Measurements from ENCODE around the gene RPS6KL1.

RPS6KL1 gene

GRCh38 chr14:74921053-74921620, 1.9 kb downstream of the RPS6KL1 start:
- Histone ChIP-seq H3K36me3 (ENCODE audit: insufficient read depth, low read length) (peaks cover 8% of the 10 kb centered on the region), H3K4me1 (ENCODE audit: insufficient read depth, low read length) (no peaks in the 10 kb centered on the region), H3K4me3 (ENCODE audit: low read length) (no peak overlapping the region), H2AFZ (ENCODE audit: low read depth, low read length) (no peak overlapping the region), H3K9me3 (ENCODE audit: low read length) (no peaks in the 10 kb centered on the region), H3K27me3 (ENCODE audit: insufficient read depth, low read length) (no peaks in the 10 kb centered on the region)

GRCh38 chr14:74920281-74920680, 2.8 kb downstream of the RPS6KL1 start:
- peaks cover 8% of the 10 kb centered on the region for H3K36me3 ChIP-seq (ENCODE audit: insufficient read depth, low read length)
- no peaks in the 10 kb centered on the region for H3K9me3 ChIP-seq (ENCODE audit: low read length)
- no peak overlapping the region for H2AFZ ChIP-seq (ENCODE audit: low read depth, low read length)
- H3K4me1 ChIP-seq (ENCODE audit: insufficient read depth, low read length) = no peaks in the 10 kb centered on the region
- no peaks in the 10 kb centered on the region for H3K27me3 ChIP-seq (ENCODE audit: insufficient read depth, low read length)
- no peak overlapping the region for H3K4me3 ChIP-seq (ENCODE audit: low read length)

- H3K27me3 ChIP-seq (ENCODE audit: insufficient read depth, low read length) = no peaks in the 10 kb centered on the region
- no peak overlapping the region for H2AFZ ChIP-seq (ENCODE audit: low read depth, low read length)
- H3K9me3 ChIP-seq (ENCODE audit: low read length) = no peaks in the 10 kb centered on the region
- peaks cover 8% of the 10 kb centered on the region for H3K36me3 ChIP-seq (ENCODE audit: insufficient read depth, low read length)
- no peaks in the 10 kb centered on the region for H3K4me1 ChIP-seq (ENCODE audit: insufficient read depth, low read length)
- no peak overlapping the region for H3K4me3 ChIP-seq (ENCODE audit: low read length)
These were observed 3.5 kb downstream of the RPS6KL1 start for GRCh38 chr14:74919421-74920165.

- H3K27me3 ChIP-seq (ENCODE audit: insufficient read depth, low read length) = no peaks in the 10 kb centered on the region
- no peaks in the 10 kb centered on the region for H3K4me1 ChIP-seq (ENCODE audit: insufficient read depth, low read length)
- H2AFZ ChIP-seq (ENCODE audit: low read depth, low read length) = no peak overlapping the region
- H3K36me3 ChIP-seq (ENCODE audit: insufficient read depth, low read length) = peaks cover 8% of the 10 kb centered on the region
- no peak overlapping the region for H3K4me3 ChIP-seq (ENCODE audit: low read length)
- H3K9me3 ChIP-seq (ENCODE audit: low read length) = no peaks in the 10 kb centered on the region
These were observed 4.7 kb downstream of the RPS6KL1 start for GRCh38 chr14:74918380-74918779.

- H3K4me1 ChIP-seq (ENCODE audit: insufficient read depth, low read length) = no peaks in the 10 kb centered on the region
- H3K27me3 ChIP-seq (ENCODE audit: insufficient read depth, low read length) = no peaks in the 10 kb centered on the region
- H3K36me3 ChIP-seq (ENCODE audit: insufficient read depth, low read length) = peaks cover 8% of the 10 kb centered on the region
- no peak overlapping the region for H3K4me3 ChIP-seq (ENCODE audit: low read length)
- H2AFZ ChIP-seq (ENCODE audit: low read depth, low read length) = no peak overlapping the region
- no peaks in the 10 kb centered on the region for H3K9me3 ChIP-seq (ENCODE audit: low read length)
These were observed 5.4 kb downstream of the RPS6KL1 start for GRCh38 chr14:74917646-74918081.

- H3K4me3 ChIP-seq (ENCODE audit: low read length) = no peak overlapping the region
- H3K4me1 ChIP-seq (ENCODE audit: insufficient read depth, low read length) = no peaks in the 10 kb centered on the region
- no peak overlapping the region for H2AFZ ChIP-seq (ENCODE audit: low read depth, low read length)
- H3K36me3 ChIP-seq (ENCODE audit: insufficient read depth, low read length) = peaks cover 8% of the 10 kb centered on the region
- no peaks in the 10 kb centered on the region for H3K27me3 ChIP-seq (ENCODE audit: insufficient read depth, low read length)
- no peaks in the 10 kb centered on the region for H3K9me3 ChIP-seq (ENCODE audit: low read length)
These were observed 5.9 kb downstream of the RPS6KL1 start for GRCh38 chr14:74917178-74917543.

- H3K36me3 ChIP-seq (ENCODE audit: insufficient read depth, low read length) = peaks cover 8% of the 10 kb centered on the region
- H2AFZ ChIP-seq (ENCODE audit: low read depth, low read length) = no peak overlapping the region
- H3K4me1 ChIP-seq (ENCODE audit: insufficient read depth, low read length) = no peaks in the 10 kb centered on the region
- no peaks in the 10 kb centered on the region for H3K27me3 ChIP-seq (ENCODE audit: insufficient read depth, low read length)
- H3K9me3 ChIP-seq (ENCODE audit: low read length) = no peaks in the 10 kb centered on the region
- H3K4me3 ChIP-seq (ENCODE audit: low read length) = no peak overlapping the region
These were observed 7.2 kb downstream of the RPS6KL1 start for GRCh38 chr14:74915826-74916225.

GRCh38 chr14:74915426-74915825, 7.6 kb downstream of the RPS6KL1 start:
- Histone ChIP-seq H3K9me3 (ENCODE audit: low read length) (no peaks in the 10 kb centered on the region), H3K27me3 (ENCODE audit: insufficient read depth, low read length) (no peaks in the 10 kb centered on the region), H3K36me3 (ENCODE audit: insufficient read depth, low read length) (peaks cover 8% of the 10 kb centered on the region), H3K4me3 (ENCODE audit: low read length) (no peak overlapping the region), H2AFZ (ENCODE audit: low read depth, low read length) (no peak overlapping the region), H3K4me1 (ENCODE audit: insufficient read depth, low read length) (no peaks in the 10 kb centered on the region)

GRCh38 chr14:74913986-74914573, 9.0 kb downstream of the RPS6KL1 start:
- Histone ChIP-seq H3K9me3 (ENCODE audit: low read length) (no peaks in the 10 kb centered on the region), H3K36me3 (ENCODE audit: insufficient read depth, low read length) (peaks cover 5% of the 10 kb centered on the region), H3K4me3 (ENCODE audit: low read length) (no peak overlapping the region), H3K4me1 (ENCODE audit: insufficient read depth, low read length) (no peaks in the 10 kb centered on the region), H3K27me3 (ENCODE audit: insufficient read depth, low read length) (no peaks in the 10 kb centered on the region), H2AFZ (ENCODE audit: low read depth, low read length) (no peak overlapping the region)

- H3K9me3 ChIP-seq (ENCODE audit: low read length) = no peaks in the 10 kb centered on the region
- H3K27me3 ChIP-seq (ENCODE audit: insufficient read depth, low read length) = no peaks in the 10 kb centered on the region
- peaks cover 4% of the 10 kb centered on the region for H3K36me3 ChIP-seq (ENCODE audit: insufficient read depth, low read length)
- H3K4me1 ChIP-seq (ENCODE audit: insufficient read depth, low read length) = no peaks in the 10 kb centered on the region
- H3K4me3 ChIP-seq (ENCODE audit: low read length) = no peak overlapping the region
- no peak overlapping the region for H2AFZ ChIP-seq (ENCODE audit: low read depth, low read length)
These were observed 9.6 kb downstream of the RPS6KL1 start for GRCh38 chr14:74913393-74913910.

- no peaks in the 10 kb centered on the region for H3K27me3 ChIP-seq (ENCODE audit: insufficient read depth, low read length)
- no peak overlapping the region for H3K4me3 ChIP-seq (ENCODE audit: low read length)
- H3K4me1 ChIP-seq (ENCODE audit: insufficient read depth, low read length) = no peaks in the 10 kb centered on the region
- no peaks in the 10 kb centered on the region for H3K36me3 ChIP-seq (ENCODE audit: insufficient read depth, low read length)
- H3K9me3 ChIP-seq (ENCODE audit: low read length) = no peaks in the 10 kb centered on the region
- H2AFZ ChIP-seq (ENCODE audit: low read depth, low read length) = no peak overlapping the region
These were observed 10.3 kb downstream of the RPS6KL1 start for GRCh38 chr14:74912801-74913200.

GRCh38 chr14:74912111-74912510, 10.9 kb downstream of the RPS6KL1 start:
- Histone ChIP-seq H3K4me1 (ENCODE audit: insufficient read depth, low read length) (no peaks in the 10 kb centered on the region), H3K4me3 (ENCODE audit: low read length) (no peak overlapping the region), H2AFZ (ENCODE audit: low read depth, low read length) (no peak overlapping the region), H3K36me3 (ENCODE audit: insufficient read depth, low read length) (no peaks in the 10 kb centered on the region), H3K9me3 (ENCODE audit: low read length) (no peaks in the 10 kb centered on the region), H3K27me3 (ENCODE audit: insufficient read depth, low read length) (no peaks in the 10 kb centered on the region)

- peaks cover 2% of the 10 kb centered on the region for H3K36me3 ChIP-seq (ENCODE audit: insufficient read depth, low read length)
- no peak overlapping the region for H2AFZ ChIP-seq (ENCODE audit: low read depth, low read length)
These were observed 11.4 kb downstream of the RPS6KL1 start for GRCh38 chr14:74911704-74912103.

More at GRCh38 chr14:74911704-74912103, 11.4 kb downstream of the RPS6KL1 start:
- Histone ChIP-seq H3K4me1 (ENCODE audit: insufficient read depth, low read length) (no peaks in the 10 kb centered on the region), H3K9me3 (ENCODE audit: low read length) (no peaks in the 10 kb centered on the region), H3K4me3 (ENCODE audit: low read length) (no peak overlapping the region), H3K27me3 (ENCODE audit: insufficient read depth, low read length) (no peaks in the 10 kb centered on the region)

Measured in neuron (in vitro differentiated cells).